ENCODE results near the gene TNFRSF6B. TPM values are rescaled to one million over a fixed set of nuclear protein-coding genes. Genes with fewer than 3 reads are reported as not detected.

TNFRSF6B gene
- total RNA-seq, 2 donors from 2014 or later: not detected

DNA sequence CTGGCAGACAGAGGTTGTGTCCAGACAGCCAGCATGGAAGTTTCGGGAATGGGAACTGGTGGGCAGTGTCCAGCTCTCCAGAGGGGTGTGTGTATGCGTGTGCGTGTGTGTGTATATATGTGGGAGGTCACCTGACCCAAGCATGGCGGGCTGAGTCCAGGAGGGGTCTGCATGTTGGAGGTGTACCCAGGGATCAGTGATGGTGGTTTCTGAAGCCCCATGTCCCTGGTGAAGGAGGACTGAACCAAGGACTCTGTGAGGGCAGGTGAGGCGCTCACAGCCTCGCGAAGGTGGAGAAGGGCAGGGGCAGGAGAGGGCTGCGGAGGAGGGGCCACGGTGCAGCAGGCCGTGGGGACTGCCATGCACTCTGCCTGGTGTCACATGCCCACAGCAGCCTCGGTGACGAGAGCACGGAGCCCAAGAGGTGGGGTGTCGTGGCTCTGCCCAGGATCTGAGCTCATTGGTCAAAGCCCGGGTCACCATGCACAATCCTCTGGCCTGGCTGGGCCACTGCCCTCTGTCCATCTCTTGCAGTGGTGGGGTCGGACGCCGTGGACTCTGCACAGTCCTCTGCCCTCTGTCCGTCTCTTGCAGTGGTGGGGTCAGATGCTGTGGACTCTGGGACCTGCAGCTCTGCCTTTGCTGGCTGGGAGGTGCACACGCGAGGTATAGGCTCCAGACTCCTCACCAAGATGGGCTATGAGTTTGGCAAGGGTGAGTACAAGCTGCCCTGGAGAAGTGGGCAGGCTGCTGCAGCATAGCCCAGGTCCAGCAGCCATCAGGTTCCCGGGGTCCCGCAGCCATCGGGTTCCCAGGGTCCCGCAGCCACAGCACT is 37.9 kb downstream of the TNFRSF6B start:
- no peak overlapping the region for H3K4me3 Mint-ChIP-seq

DNA sequence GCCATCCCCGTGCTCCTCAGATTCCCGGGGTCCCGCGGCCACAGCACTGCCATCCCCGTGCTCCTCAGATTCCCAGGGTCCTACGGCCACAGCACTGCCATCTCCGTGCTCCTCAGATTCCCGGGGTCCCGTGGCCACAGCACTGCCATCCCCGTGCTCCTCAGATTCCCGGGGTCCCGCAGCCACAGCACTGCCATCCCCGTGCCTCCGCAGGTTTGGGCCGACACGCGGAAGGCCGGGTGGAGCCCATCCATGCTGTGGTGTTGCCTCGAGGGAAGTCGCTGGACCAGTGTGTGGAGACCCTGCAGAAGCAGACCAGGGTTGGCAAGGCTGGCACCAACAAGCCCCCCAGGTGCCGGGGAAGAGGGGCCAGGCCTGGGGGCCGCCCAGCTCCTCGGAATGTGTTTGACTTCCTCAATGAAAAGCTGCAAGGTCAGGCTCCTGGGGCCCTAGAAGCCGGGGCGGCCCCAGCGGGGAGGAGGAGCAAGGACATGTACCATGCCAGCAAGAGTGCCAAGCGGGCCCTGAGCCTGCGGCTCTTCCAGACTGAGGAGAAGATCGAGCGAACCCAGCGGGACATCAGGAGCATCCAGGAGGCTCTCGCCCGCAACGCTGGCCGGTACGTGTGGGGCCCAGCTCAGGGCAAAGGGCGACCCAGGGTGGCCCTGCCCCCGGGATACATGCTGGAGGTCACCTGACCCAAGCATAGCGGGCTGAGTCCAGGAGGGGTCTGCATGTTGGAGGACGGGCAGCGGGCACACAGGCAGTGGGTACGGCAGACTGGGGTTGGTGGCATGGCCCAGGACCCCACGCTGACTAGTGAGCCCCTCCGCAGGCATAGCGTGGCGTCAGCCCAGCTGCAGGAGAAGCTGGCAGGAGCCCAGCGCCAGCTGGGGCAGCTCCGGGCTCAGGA is 38.8 kb downstream of the TNFRSF6B start:
- no peak for ATAC-seq
- H3K4me3 Mint-ChIP-seq: no peak overlapping the region
- peaks cover 12 to 23% of the 10 kb centered on the region in 2 donors for H3K4me1 Mint-ChIP-seq (ENCODE audit: low read depth in 2 of 2)
- no peaks in the 10 kb centered on the region for H3K9me3 Mint-ChIP-seq
- no peak for DNase-seq (ENCODE audit: low spot score)
- no peaks in the 10 kb centered on the region for H3K27me3 Mint-ChIP-seq
- no peaks in the 10 kb centered on the region for H3K36me3 Mint-ChIP-seq
- peak overlapping the region in 1 of 2 donors; percentile 53 for H3K27ac Mint-ChIP-seq

More for the DNA sequence above, 37.9 kb downstream of the TNFRSF6B start:
- Mint-ChIP-seq H3K9me3 (no peaks in the 10 kb centered on the region), H3K27me3 (no peaks in the 10 kb centered on the region), H3K4me1 (ENCODE audit: low read depth in 2 of 2) (peaks cover 16 to 26% of the 10 kb centered on the region in 2 donors), H3K27ac (no peak overlapping the region), H3K36me3 (no peaks in the 10 kb centered on the region)
- no peak for DNase-seq (ENCODE audit: low spot score)
- ATAC-seq: no peak

DNA sequence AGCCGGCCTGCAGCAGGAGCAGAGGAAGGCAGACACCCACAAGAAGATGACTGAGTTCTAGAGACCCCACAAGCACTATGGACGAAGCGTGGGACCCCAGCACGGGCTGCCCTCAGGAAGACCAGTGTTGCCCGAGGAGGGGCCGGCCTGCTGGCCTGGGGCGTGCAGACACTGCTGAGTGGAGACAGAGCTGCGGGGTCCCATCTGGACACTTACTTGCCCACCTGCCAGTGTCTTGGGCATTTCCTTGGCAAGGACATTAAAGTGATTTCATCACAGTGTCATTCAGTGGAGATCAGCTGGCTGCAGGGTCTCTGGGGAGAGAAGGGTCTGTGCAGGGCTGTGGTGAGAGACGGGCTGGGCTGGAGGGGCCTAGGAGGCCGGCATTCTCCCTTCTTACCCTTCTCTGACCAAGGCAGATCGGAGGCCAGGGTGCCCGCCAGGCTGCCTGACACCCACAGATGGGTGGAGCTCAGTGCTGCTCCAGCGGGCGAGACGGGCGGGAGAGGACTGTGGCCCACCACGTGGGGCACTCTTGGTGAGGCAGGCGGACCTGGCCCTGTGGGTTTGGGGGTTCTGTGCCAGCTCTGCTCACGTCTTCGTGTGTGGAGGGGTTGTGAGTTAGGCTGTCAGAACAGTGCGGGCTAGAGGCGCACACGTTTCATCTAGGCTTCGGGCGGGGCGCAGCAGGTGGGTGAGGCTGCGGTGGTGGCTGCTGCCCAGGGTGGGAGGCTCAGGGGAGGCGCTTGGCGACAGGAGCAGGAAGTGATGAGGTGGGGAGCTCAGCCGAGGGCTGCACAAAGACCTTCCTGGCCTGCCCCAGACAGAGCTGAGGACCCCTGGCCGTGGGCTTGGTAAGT is 39.6 kb downstream of the TNFRSF6B start, which contains the start of gene LIME1:
Gene LIME1, plus strand, starts transcription at position 806 of the 860 bp plus-strand sequence. CDS start 886 bp downstream, outside the sequence.
- H3K4me1 Mint-ChIP-seq (ENCODE audit: low read depth in 2 of 2): peaks cover 12 to 23% of the 10 kb centered on the region in 2 donors
- peak in 1 of 2 donors; percentile 5 for ATAC-seq
- peak within 1 kb of the TSS; percentile 69 for H3K4me3 Mint-ChIP-seq
- DNase-seq (ENCODE audit: low spot score): no peak
- no peaks in the 10 kb centered on the region for H3K9me3 Mint-ChIP-seq
- no peaks in the 10 kb centered on the region for H3K27me3 Mint-ChIP-seq
- H3K27ac Mint-ChIP-seq: peak within 1 kb of the TSS in 1 of 2 donors; percentile 53
- no peaks in the 10 kb centered on the region for H3K36me3 Mint-ChIP-seq

DNA sequence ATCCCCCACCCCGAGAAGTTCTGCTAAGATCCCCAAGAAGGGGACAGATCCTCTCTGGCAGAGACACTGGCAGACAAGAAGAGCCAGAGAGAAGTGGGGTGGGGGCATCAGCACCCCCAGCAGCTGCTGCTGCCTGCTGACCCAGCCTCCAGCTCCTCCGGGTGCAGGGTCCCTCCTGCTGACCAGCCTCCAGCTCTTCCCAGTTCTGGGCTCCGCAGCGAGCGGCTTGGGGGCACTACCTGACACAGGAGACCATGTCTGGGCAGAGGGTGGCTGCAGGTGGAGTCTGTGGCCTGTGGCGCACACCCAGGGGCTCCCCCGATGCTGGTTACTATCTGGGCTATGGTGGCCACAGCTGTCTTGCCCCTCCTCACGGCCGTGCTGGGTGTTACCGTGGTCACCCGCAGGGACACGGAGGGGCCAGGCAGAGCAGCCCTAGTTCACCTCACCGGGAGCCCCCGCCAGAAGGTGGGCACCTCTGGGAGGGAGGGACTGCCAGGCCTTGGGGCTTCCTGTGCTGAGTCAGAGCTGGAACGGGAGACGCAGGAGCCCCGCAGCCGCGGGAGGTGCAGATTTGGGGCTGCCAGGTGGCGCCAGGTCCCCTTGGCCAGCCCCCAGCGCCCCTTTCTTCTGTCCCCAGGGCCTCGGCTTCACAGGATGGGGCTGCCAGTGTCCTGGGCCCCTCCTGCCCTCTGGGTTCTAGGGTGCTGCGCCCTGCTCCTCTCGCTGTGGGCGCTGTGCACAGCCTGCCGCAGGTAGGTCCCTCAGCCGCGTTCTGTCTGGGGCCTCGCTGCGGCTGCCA is 40.6 kb downstream of the TNFRSF6B start:
- H3K27me3 Mint-ChIP-seq: no peaks in the 10 kb centered on the region
- H3K27ac Mint-ChIP-seq: no peak overlapping the region
- DNase-seq (ENCODE audit: low spot score): no peak
- H3K4me1 Mint-ChIP-seq (ENCODE audit: low read depth in 2 of 2): peaks cover 12 to 23% of the 10 kb centered on the region in 2 donors
- H3K9me3 Mint-ChIP-seq: no peaks in the 10 kb centered on the region
- H3K4me3 Mint-ChIP-seq: peak overlapping the region; percentile 69
- ATAC-seq: no peak
- H3K36me3 Mint-ChIP-seq: no peaks in the 10 kb centered on the region

DNA sequence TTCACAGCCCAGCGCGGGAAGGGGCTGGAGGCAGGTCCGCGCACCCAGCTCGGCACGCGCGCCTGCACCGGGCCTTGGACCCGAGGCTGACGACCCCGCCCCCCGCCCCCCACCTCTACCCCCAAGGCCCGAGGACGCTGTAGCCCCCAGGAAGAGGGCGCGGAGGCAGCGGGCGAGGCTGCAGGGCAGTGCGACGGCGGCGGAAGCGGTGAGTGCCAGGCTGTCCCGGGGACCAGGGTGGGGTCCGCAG is 41.2 kb downstream of the TNFRSF6B start:
- no peak overlapping the region for H3K27ac Mint-ChIP-seq
- no peak overlapping the region for H3K4me3 Mint-ChIP-seq
- H3K36me3 Mint-ChIP-seq: no peaks in the 10 kb centered on the region
- H3K27me3 Mint-ChIP-seq: no peaks in the 10 kb centered on the region
- peaks cover 12 to 23% of the 10 kb centered on the region in 2 donors for H3K4me1 Mint-ChIP-seq (ENCODE audit: low read depth in 2 of 2)
- ATAC-seq: no peak
- no peaks in the 10 kb centered on the region for H3K9me3 Mint-ChIP-seq
- no peak for DNase-seq (ENCODE audit: low spot score)

DNA sequence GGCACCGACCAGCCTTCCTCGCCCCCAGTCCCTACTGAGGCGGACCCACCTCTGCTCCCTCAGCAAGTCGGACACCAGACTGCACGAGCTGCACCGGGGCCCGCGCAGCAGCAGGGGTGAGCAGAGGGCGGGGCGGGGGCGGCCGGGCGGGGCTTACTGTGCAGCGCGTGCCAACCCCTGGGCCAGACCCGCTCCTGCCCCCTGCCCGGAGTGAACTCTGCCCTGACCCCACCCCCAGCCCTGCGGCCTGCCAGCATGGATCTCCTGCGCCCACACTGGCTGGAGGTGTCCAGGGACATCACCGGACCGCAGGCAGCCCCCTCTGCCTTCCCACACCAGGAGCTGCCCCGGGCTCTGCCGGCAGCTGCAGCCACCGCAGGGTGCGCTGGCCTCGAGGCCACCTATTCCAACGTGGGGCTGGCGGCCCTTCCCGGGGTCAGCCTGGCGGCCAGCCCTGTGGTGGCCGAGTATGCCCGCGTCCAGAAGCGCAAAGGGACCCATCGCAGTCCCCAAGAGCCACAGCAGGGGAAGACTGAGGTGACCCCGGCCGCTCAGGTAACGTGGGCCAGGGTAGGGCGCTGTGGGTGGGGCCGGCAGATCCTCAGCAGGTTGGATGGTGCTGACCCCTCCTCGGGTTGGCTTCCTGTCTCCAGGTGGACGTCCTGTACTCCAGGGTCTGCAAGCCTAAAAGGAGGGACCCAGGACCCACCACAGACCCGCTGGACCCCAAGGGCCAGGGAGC is 41.7 kb downstream of the TNFRSF6B start:
- H3K27ac Mint-ChIP-seq: no peak overlapping the region
- no peak for ATAC-seq

DNA sequence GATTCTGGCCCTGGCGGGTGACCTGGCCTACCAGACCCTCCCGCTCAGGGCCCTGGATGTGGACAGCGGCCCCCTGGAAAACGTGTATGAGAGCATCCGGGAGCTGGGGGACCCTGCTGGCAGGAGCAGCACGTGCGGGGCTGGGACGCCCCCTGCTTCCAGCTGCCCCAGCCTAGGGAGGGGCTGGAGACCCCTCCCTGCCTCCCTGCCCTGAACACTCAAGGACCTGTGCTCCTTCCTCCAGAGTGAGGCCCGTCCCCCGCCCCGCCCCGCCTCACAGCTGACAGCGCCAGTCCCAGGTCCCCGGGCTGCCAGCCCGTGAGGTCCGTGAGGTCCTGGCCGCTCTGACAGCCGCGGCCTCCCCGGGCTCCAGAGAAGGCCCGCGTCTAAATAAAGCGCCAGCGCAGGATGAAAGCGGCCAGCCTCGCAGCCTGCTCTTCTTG is 42.3 kb downstream of the TNFRSF6B start:
- H3K4me3 Mint-ChIP-seq: no peak overlapping the region
- no peaks in the 10 kb centered on the region for H3K9me3 Mint-ChIP-seq
- no peaks in the 10 kb centered on the region for H3K36me3 Mint-ChIP-seq
- H3K27ac Mint-ChIP-seq: no peak overlapping the region
- peaks cover 12 to 19% of the 10 kb centered on the region in 2 donors for H3K4me1 Mint-ChIP-seq (ENCODE audit: low read depth in 2 of 2)
- ATAC-seq: no peak
- no peaks in the 10 kb centered on the region for H3K27me3 Mint-ChIP-seq
- DNase-seq (ENCODE audit: low spot score): no peak

More for the DNA sequence above, 41.7 kb downstream of the TNFRSF6B start:
- Mint-ChIP-seq H3K4me1 (ENCODE audit: low read depth in 2 of 2) (peaks cover 12 to 23% of the 10 kb centered on the region in 2 donors), H3K27me3 (no peaks in the 10 kb centered on the region), H3K9me3 (no peaks in the 10 kb centered on the region), H3K36me3 (no peaks in the 10 kb centered on the region), H3K4me3 (peak overlapping the region; percentile 8)
- DNase-seq (ENCODE audit: low spot score): no peak

DNA sequence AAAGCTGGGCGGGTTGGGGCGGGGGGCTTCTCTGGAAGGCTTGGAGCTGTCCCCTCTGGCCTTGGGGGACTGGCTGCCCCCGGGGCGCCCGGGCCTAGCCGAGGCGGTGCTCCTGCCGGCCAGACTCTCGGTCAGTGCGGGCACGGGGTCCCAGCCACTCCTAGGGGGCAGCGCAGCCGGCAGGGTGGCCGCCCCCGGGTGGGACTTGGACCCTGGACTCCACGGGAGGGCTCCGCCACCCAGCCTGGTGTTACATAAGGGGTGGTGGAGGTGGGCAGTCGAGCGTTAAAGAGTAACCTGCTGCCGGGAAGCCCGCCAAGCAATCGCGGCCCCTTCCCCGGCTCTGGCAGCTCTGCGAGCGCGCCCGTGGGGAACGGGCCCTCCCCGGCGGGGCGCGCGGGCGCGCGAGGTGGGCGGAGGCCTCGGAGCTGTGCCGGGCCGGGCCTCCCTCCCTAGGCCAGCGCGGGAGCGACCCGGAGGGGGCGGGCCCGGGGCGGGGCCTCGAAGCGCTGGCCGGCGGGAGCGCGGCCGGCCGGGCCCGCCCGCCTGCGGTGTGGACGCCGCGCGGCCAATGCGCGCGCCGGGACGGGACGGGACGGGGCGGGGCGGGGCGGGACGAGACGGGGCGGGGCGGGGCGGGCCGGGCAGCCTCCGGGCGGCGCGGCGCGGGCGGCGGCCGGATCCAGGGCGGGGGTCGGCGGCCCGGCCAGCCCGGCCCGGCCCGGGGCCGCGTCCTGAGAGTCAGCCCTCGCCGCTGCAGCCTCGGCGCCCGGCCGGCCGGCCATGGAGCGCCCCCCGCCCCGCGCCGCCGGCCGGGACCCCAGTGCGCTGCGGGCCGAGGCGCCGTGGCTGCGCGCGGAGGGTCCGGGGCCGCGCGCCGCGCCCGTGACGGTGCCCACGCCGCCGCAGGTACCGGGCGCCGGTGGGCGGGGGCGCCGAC is 42.9 kb downstream of the TNFRSF6B start, which contains the start of gene SLC2A4RG:
Gene SLC2A4RG, plus strand, starts transcription at position 647 of the 940 bp plus-strand sequence. Its CDS starts 137 bp downstream, at position 784.
- no peak within 1 kb of the TSS for H3K4me3 Mint-ChIP-seq
- H3K36me3 Mint-ChIP-seq: no peaks in the 10 kb centered on the region
- no peak within 1 kb of the TSS for H3K27ac Mint-ChIP-seq
- H3K27me3 Mint-ChIP-seq: no peaks in the 10 kb centered on the region
- DNase-seq (ENCODE audit: low spot score) (peak; percentile 87), ATAC-seq (peak; percentile 88 to 92)
- H3K9me3 Mint-ChIP-seq: no peaks in the 10 kb centered on the region
- peaks cover 12 to 15% of the 10 kb centered on the region in 2 donors for H3K4me1 Mint-ChIP-seq (ENCODE audit: low read depth in 2 of 2)

DNA sequence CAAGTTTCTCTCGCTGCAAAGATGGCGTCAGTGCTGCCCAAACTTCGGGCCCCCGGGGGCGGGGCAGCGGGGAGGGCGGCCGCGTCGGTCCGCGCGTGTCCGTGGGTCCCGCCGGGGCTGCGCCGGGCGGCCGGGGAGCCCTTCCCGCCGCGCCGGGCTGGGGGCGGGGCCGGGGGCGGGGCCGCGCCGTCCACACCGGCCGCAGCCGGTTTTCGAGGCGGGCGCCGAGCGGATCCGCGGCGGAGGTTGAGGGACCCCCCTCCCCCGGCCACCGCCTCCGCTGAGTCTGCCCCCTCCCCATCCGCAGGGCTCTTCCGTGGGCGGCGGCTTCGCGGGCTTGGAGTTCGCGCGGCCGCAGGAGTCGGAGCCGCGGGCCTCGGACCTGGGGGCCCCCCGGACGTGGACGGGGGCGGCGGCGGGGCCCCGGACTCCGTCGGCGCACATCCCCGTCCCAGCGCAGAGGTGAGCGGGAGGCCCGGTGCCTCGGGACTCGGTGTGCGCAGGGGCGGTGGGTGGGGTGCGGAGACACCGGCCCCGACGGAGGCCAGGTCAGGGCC is 43.7 kb downstream of the TNFRSF6B start:
- Mint-ChIP-seq H3K9me3 (no peaks in the 10 kb centered on the region), H3K36me3 (no peaks in the 10 kb centered on the region), H3K4me3 (no peak overlapping the region), H3K4me1 (ENCODE audit: low read depth in 2 of 2) (peaks cover 12 to 15% of the 10 kb centered on the region in 2 donors), H3K27ac (no peak overlapping the region), H3K27me3 (no peaks in the 10 kb centered on the region)
- ATAC-seq (peak; percentile 41 to 62), DNase-seq (ENCODE audit: low spot score) (no peak)

DNA sequence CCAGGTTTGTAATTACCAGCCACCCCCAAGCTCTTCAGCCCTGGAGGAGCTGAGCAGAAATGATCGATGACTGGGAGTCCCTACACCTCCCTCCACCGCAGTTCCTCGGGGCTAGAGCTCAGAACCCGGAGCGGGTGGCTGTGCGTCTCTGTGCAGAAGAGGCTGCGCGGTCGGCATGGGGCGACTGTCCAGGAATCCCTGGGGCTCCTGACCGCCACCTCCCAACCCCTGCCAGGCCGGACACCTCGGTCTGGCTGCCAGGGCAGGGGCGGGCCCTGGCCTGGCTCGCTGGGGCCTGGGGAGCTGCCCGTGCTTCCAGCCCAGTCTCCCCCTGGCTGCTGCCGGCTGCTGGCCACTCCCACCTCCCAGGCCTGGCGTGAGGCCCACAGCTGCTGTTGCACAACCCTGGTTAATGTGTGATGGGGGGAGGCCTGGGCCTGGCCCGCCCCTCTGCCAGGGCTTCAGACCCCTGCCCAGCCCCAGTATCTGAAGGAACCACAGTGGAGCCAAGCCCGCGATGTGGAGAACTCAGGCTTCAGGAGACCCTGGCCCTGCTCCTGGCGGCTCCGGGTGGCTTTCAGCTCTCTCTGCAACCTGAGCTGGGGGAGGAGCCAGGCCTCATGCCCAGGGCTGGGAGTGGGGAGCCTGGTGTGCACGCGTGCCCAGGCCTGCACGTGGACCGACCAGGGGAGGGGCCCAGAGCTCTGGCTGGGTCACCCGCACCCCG is 44.3 kb downstream of the TNFRSF6B start:
- Mint-ChIP-seq H3K36me3 (no peaks in the 10 kb centered on the region), H3K27me3 (no peaks in the 10 kb centered on the region), H3K4me1 (ENCODE audit: low read depth in 2 of 2) (peaks cover 7 to 12% of the 10 kb centered on the region in 2 donors), H3K9me3 (no peaks in the 10 kb centered on the region), H3K27ac (no peak overlapping the region), H3K4me3 (peak overlapping the region; percentile 25)
- no peak for DNase-seq (ENCODE audit: low spot score)
- ATAC-seq: peak; percentile 10 to 54

DNA sequence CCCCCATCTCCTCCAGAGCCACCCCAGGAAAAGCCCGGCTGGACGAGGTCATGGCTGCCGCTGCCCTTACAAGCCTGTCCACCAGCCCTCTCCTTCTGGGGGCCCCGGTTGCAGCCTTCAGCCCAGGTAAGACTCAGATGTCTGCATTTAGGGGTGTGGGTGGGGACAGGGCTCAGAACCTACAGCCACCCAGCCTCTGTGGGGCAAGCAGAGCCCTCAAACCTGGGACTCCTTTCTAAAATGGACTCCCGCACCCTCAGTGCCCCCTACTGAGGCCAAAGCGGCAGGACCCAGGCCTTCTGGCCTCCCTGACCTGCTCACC is 44.9 kb downstream of the TNFRSF6B start:
- H3K4me1 Mint-ChIP-seq (ENCODE audit: low read depth in 2 of 2): peaks cover 1 to 7% of the 10 kb centered on the region in 2 donors
- H3K4me3 Mint-ChIP-seq: peak overlapping the region; percentile 20
- DNase-seq (ENCODE audit: low spot score): no peak
- no peak for ATAC-seq
- H3K36me3 Mint-ChIP-seq: no peaks in the 10 kb centered on the region
- H3K9me3 Mint-ChIP-seq: no peaks in the 10 kb centered on the region
- H3K27ac Mint-ChIP-seq: no peak overlapping the region
- no peaks in the 10 kb centered on the region for H3K27me3 Mint-ChIP-seq

Data from natural killer cell treated with Interleukin-12 subunit alpha and Interleukin-12 subunit beta and Interleukin-15 and Interleukin-18, amount 100 ng/mL, for 72 hours (primary cell).